ENCODE data around the gene ACSF2. TPM values are rescaled to one million over a fixed set of nuclear protein-coding genes. Genes with fewer than 3 reads are reported as not detected.

The ACSF2 gene
- total RNA-seq, 1 donor from 2014 or later: 70.4 TPM

- Histone ChIP-seq H3K36me3 (peaks cover 25% of the 10 kb centered on the region), H3K27me3 (ENCODE audit: low read depth) (no peaks in the 10 kb centered on the region), H3K9me3 (no peaks in the 10 kb centered on the region), H3K4me1 (no peaks in the 10 kb centered on the region), H3K4me3 (no peak overlapping the region), H3K27ac (no peak overlapping the region)
- intact Hi-C loops (cut with DNase I): no loop called here
- DNase-seq (no peak), ATAC-seq (no peak)
- TF ChIP-seq, protein P1, sequence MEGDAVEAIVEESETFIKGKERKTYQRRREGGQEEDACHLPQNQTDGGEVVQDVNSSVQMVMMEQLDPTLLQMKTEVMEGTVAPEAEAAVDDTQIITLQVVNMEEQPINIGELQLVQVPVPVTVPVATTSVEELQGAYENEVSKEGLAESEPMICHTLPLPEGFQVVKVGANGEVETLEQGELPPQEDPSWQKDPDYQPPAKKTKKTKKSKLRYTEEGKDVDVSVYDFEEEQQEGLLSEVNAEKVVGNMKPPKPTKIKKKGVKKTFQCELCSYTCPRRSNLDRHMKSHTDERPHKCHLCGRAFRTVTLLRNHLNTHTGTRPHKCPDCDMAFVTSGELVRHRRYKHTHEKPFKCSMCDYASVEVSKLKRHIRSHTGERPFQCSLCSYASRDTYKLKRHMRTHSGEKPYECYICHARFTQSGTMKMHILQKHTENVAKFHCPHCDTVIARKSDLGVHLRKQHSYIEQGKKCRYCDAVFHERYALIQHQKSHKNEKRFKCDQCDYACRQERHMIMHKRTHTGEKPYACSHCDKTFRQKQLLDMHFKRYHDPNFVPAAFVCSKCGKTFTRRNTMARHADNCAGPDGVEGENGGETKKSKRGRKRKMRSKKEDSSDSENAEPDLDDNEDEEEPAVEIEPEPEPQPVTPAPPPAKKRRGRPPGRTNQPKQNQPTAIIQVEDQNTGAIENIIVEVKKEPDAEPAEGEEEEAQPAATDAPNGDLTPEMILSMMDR (IDR thresholded peaks at IDR 0.05): no peak
Measured at GRCh38 chr17:50461550-50462132, 35.6 kb downstream of the ACSF2 start.

DNA sequence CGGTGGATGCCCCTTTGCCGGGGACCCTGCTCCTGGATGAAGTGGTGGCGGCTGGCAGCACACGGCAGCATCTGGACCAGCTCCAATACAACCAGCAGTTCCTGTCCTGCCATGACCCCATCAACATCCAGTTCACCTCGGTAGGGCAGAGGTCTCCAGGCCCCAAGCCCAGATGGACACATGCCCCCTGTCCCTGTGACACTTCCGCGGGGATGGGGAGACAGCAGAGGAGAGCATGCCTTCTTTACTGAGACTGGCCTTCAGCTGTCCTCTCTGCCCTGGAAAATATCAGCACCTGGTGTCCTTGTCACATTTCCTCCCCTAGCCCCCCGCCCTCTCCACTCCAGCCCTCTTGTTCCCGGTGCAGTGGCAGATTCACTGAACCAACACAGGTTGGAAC, 36.4 kb downstream of the ACSF2 start:
- Histone ChIP-seq H3K27me3 (ENCODE audit: low read depth) (no peaks in the 10 kb centered on the region), H3K36me3 (peaks cover 25% of the 10 kb centered on the region), H3K27ac (no peak overlapping the region), H3K4me1 (no peaks in the 10 kb centered on the region), H3K4me3 (no peak overlapping the region), H3K9me3 (no peaks in the 10 kb centered on the region)
- intact Hi-C loops (cut with DNase I): no loop called here
- ATAC-seq (no peak), DNase-seq (no peak)
- TF ChIP-seq, protein P1 (IDR thresholded peaks at IDR 0.05): no peak

DNA sequence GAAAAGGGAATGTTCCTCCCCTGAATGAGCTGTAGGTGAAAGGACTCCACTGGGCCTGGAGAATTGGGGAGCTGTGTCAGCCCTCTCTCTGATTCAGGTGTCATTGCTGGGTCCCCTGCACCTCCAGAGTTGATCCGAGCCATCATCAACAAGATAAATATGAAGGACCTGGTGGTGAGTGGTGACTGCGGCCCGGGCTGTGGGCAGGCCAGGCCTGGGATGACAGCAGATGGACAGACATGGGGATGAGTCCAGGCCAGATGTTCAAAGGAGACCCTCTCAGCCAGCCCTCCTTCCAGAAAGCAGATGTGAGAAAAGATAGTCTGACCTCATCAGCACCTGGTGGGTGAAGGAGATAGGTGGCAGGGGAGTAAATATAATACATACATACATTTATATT, 38.1 kb downstream of the ACSF2 start:
- H3K36me3 ChIP-seq: peaks cover 25% of the 10 kb centered on the region
- H3K4me3 ChIP-seq: no peak overlapping the region
- H3K4me1 ChIP-seq: peaks cover 9% of the 10 kb centered on the region
- intact Hi-C loops (cut with DNase I): no loop called here
- ATAC-seq (no peak), DNase-seq (no peak)
- H3K27me3 ChIP-seq (ENCODE audit: low read depth): peaks cover 11% of the 10 kb centered on the region
- TF ChIP-seq, protein P1 (IDR thresholded peaks at IDR 0.05): no peak
- H3K9me3 ChIP-seq: no peaks in the 10 kb centered on the region
- no peak overlapping the region for H3K27ac ChIP-seq

- no peak for ATAC-seq
- H3K4me1 ChIP-seq: peaks cover 13% of the 10 kb centered on the region
- H3K27me3 ChIP-seq (ENCODE audit: low read depth): peaks cover 11% of the 10 kb centered on the region
- no peak overlapping the region for H3K27ac ChIP-seq
- H3K9me3 ChIP-seq: no peaks in the 10 kb centered on the region
- H3K36me3 ChIP-seq: peaks cover 25% of the 10 kb centered on the region
- no peak overlapping the region for H3K4me3 ChIP-seq
- TF ChIP-seq, protein P1 (IDR thresholded peaks at IDR 0.05): no peak
- intact Hi-C loops (cut with DNase I): no loop called here
- no peak for DNase-seq
Measured at GRCh38 chr17:50464736-50465135, 38.7 kb downstream of the ACSF2 start.

DNA sequence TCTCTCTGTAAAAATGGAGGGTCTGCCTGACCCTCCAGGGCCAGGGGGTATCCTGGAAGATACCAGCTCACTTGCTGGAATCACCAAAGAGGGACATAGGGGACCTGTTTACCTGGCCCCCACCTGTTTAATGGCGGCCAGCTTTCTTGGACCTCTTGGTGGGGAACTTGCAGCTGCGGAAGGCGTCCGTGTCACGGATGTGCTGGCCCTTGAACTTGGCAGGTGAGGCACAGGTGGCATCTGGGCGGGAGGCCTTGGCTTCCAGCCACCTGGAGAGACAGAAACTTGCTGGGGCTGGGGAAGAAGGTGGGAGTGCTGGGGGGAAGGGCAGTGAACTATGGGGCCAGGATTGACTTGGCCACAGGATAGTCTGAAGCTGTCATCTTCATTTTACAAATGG, 39.2 kb downstream of the ACSF2 start:
- Histone ChIP-seq H3K4me3 (no peak overlapping the region), H3K27ac (no peak overlapping the region), H3K27me3 (ENCODE audit: low read depth) (peaks cover 11% of the 10 kb centered on the region), H3K4me1 (peaks cover 13% of the 10 kb centered on the region), H3K36me3 (peaks cover 25% of the 10 kb centered on the region), H3K9me3 (no peaks in the 10 kb centered on the region)
- intact Hi-C loops (cut with DNase I): no loop called here
- TF ChIP-seq, protein P1 (IDR thresholded peaks at IDR 0.05): no peak
- no peak for ATAC-seq
- DNase-seq: no peak

All from lower lobe of right lung (tissue), 2 donors.